ENCODE results near the gene SLC12A2. TPM values are rescaled to one million over a fixed set of nuclear protein-coding genes. Genes with fewer than 3 reads are reported as not detected.

Gene SLC12A2
- total RNA-seq, 1 donor from 2014 or later = 31.3 TPM

DNA sequence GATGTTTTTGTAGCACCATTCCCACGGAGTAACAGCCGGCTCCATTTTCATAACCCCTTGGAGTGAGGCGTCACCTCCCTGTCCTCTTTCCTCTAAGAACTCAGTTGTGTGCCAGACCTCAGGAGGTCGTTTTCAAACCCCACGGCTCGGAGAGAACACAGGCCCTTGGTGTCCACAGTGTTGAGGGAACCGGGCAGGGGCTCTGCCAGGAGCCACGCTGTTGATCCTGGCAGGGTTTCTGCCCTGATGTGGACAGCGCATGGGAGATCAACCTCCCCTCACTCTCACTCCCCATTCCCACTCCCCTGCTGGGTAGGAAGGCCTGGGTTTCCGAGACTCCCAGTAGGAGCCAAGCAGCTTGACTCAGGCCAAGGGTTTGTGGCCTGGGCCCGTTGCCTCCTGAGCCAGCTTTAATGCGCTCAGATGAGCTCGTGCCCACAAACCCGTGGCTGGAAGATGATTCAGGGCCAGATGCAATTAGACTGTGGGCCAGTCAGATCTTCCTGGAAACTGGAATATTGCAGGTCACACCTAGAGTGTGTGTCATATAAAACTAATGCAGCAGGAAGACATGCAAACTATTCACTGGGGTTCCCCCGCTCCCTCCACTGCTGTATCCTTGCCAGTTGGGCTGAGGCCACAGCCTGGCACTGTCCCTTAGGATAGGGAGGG, 133.4 kb downstream of the SLC12A2 start:
- H3K4me1 Mint-ChIP-seq = peaks cover 15% of the 10 kb centered on the region
- no peak for DNase-seq (ENCODE audit: low read depth, low spot score)
- peaks cover 7% of the 10 kb centered on the region for H3K9me3 Mint-ChIP-seq
- H3K27ac Mint-ChIP-seq (ENCODE audit: unreplicated experiment) = no peak overlapping the region
- H3K4me3 Mint-ChIP-seq = no peak overlapping the region
- TF ChIP-seq CTCF (conservative IDR thresholded peaks at IDR 0.05) = no peak
- no peaks in the 10 kb centered on the region for H3K27me3 Mint-ChIP-seq (ENCODE audit: low read depth)
- no peaks in the 10 kb centered on the region for H3K36me3 Mint-ChIP-seq (ENCODE audit: low read depth)

DNA sequence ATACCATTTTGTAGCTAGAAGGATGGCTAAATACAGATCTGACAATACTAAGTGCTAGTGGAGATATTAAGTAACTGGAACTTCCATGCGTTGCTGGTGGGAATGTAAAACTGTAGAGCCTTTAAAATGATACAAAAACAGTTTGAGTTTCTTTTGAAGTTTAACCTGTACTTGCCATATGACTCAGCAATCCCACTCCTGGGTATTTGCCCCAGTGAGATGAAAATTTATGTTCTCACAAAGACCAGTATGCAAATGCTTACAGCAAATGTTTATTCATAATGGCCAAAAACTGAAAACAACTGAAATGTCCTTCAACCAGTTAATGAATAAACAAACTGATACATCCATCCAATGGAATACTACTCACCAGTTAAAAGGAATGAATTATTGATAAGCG, 137.3 kb downstream of the SLC12A2 start:
- Mint-ChIP-seq H3K27me3 (ENCODE audit: low read depth) (no peaks in the 10 kb centered on the region), H3K4me1 (no peaks in the 10 kb centered on the region), H3K36me3 (ENCODE audit: low read depth) (no peaks in the 10 kb centered on the region), H3K27ac (ENCODE audit: unreplicated experiment) (no peak overlapping the region), H3K4me3 (no peak overlapping the region), H3K9me3 (peaks cover 3% of the 10 kb centered on the region)
- TF ChIP-seq CTCF (conservative IDR thresholded peaks at IDR 0.05) = no peak
- DNase-seq (ENCODE audit: low read depth, low spot score) = no peak

DNA sequence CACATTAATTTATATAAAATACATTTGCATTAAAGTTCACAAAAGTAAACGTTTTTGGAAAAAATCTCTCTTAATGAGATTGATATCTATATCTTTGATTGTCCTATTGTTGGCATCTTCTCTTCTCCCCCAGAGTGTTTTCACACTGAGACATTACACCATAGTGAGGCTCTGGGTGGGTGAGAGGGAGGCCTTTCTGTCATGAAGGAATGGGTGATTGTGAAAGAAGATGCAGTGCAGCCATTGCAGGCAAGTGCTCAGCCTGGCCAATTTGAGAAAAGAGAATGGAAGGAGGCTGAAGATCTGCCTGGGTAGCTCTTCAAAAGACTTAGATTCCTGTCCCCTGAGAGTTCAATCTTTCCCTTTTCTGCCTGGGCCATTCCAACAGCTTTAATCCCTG, 140.8 kb downstream of the SLC12A2 start:
- DNase-seq (ENCODE audit: low read depth, low spot score) = no peak
- Mint-ChIP-seq H3K27me3 (ENCODE audit: low read depth) (no peaks in the 10 kb centered on the region), H3K36me3 (ENCODE audit: low read depth) (no peaks in the 10 kb centered on the region), H3K4me3 (no peak overlapping the region), H3K9me3 (peaks cover 3% of the 10 kb centered on the region), H3K27ac (ENCODE audit: unreplicated experiment) (no peak overlapping the region), H3K4me1 (no peaks in the 10 kb centered on the region)
- TF ChIP-seq CTCF (conservative IDR thresholded peaks at IDR 0.05) = no peak

GRCh38 chr5:128225245-128226030, 141.9 kb downstream of the SLC12A2 start:
- Mint-ChIP-seq H3K4me1 (no peaks in the 10 kb centered on the region), H3K9me3 (peaks cover 9% of the 10 kb centered on the region), H3K4me3 (no peak overlapping the region), H3K27ac (ENCODE audit: unreplicated experiment) (no peak overlapping the region), H3K27me3 (ENCODE audit: low read depth) (no peaks in the 10 kb centered on the region), H3K36me3 (ENCODE audit: low read depth) (no peaks in the 10 kb centered on the region)
- no peak for TF ChIP-seq CTCF (conservative IDR thresholded peaks at IDR 0.05)
- DNase-seq (ENCODE audit: low read depth, low spot score) = no peak

DNA sequence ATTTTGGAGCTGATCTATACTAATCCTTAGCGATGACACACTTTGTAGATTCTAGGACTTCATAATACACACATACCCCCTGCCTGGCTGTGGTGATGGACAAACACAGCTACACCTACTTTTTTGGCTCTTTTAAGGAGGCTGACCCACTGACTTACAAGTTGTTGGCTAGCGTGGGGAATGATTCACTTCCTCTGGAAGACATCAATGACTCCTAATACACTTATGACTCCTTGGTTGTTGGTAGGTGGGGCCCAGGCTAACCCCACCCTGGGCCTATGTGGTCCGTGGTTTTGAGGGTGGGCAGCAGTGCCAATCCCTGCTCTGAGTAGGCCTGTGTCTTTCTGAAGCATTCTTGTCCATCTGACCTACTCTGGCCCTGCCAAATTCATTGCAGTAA, 144.4 kb downstream of the SLC12A2 start:
- Mint-ChIP-seq H3K4me3 (no peak overlapping the region), H3K9me3 (peaks cover 19% of the 10 kb centered on the region), H3K27me3 (ENCODE audit: low read depth) (no peaks in the 10 kb centered on the region), H3K4me1 (no peaks in the 10 kb centered on the region), H3K27ac (ENCODE audit: unreplicated experiment) (no peak overlapping the region), H3K36me3 (ENCODE audit: low read depth) (no peaks in the 10 kb centered on the region)
- no peak for TF ChIP-seq CTCF (conservative IDR thresholded peaks at IDR 0.05)
- no peak for DNase-seq (ENCODE audit: low read depth, low spot score)

Data from neural crest cell (in vitro differentiated cells).